HUDEP-2 (cell line): ENCODE measurements around the gene ZNF692.
A peak's percentile ranks its signal among the peaks of the same experiment; 100 is the strongest.

Experiments used
- DNase-seq, 76 experiments: peaks; one replicate each; lab custom pipeline; 2025; ENCODE audit not compliant: unreplicated experiment in 76 of 76; lab: John Stamatoyannopoulos, UW

The ZNF692 gene

GRCh38 chr1:248858891-248859889 is at the start of gene ZNF692:
ZNF692 (minus strand) TSS chr1:248859085; CDS start chr1:248858309, 776 bp downstream.
- DNase-seq: peak in 74 of 76 experiments; percentile 69 to 97 (median 95)

GRCh38 chr1:248906753-248907661 is 48.1 kb upstream of the ZNF692 start:
- peak in 3 of 76 experiments; percentile 40 to 77 (median 40) for DNase-seq

- peak in 74 of 76 experiments; percentile 51 to 100 (median 93) for DNase-seq
Observed at GRCh38 chr1:248906009-248906752, 47.3 kb upstream of the ZNF692 start, which contains the start of gene PGBD2. PGBD2 (plus strand) TSS chr1:248906235; CDS start chr1:248913863, 7,628 bp downstream.

- peak in 1 of 76 experiments; percentile 46 for DNase-seq
Observed at GRCh38 chr1:248905662-248906008, 46.8 kb upstream of the ZNF692 start.

- no peak for DNase-seq
Observed at GRCh38 chr1:248904437-248905216, 45.7 kb upstream of the ZNF692 start.

- no peak for DNase-seq
Observed at GRCh38 chr1:248901578-248901977, 42.7 kb upstream of the ZNF692 start.

- DNase-seq: no peak
Observed at GRCh38 chr1:248900637-248901036, 41.8 kb upstream of the ZNF692 start.

GRCh38 chr1:248897412-248898337 is 38.8 kb upstream of the ZNF692 start:
- DNase-seq: no peak

GRCh38 chr1:248894837-248895236 is 36.0 kb upstream of the ZNF692 start:
- DNase-seq: no peak

- no peak for DNase-seq
Observed at GRCh38 chr1:248892590-248892989, 33.7 kb upstream of the ZNF692 start.

GRCh38 chr1:248891758-248892157 is 32.9 kb upstream of the ZNF692 start:
- DNase-seq: no peak

- DNase-seq: peak in 5 of 76 experiments; percentile 7 to 25 (median 13)
Observed at GRCh38 chr1:248890549-248891498, 31.9 kb upstream of the ZNF692 start.

- peak in 3 of 76 experiments; percentile 21 to 44 (median 39) for DNase-seq
Observed at GRCh38 chr1:248889914-248890243, 31.0 kb upstream of the ZNF692 start.

- peak in 5 of 76 experiments; percentile 9 to 32 (median 20) for DNase-seq
Observed at GRCh38 chr1:248886237-248886895, 27.5 kb upstream of the ZNF692 start.

GRCh38 chr1:248885646-248886045 is 26.8 kb upstream of the ZNF692 start:
- DNase-seq: no peak

- peak in 13 of 76 experiments; percentile 8 to 56 (median 33) for DNase-seq
Observed at GRCh38 chr1:248884632-248885295, 25.9 kb upstream of the ZNF692 start.
